Mesenchymal stem cell (in vitro differentiated cells and primary cell): Measurements from ENCODE around the gene AFF4.
"Not testable (repeated sequence)": the region's sequence is repeated elsewhere in the genome, so short reads cannot be mapped to it uniquely, and the experiment has no call there.

ENCODE experiments used
- DNase-seq: peaks from one replicate; pipeline ENCODE4 v3.0.0-alpha.2; 2013
- H2AFZ ChIP-seq: one replicate; pipeline ENCODE4 v1.6.1; 2013; ENCODE audit warnings: low read depth, mild to moderate bottlenecking, control low read depth, inconsistent platforms, low read length, moderate library complexity
- H2AK5ac ChIP-seq: 2 replicates; pipeline ENCODE4 v1.6.1; 2013; ENCODE audit warnings: low read length, moderate library complexity, mild to moderate bottlenecking, inconsistent platforms; ENCODE audit not compliant: severe bottlenecking
- H2BK120ac ChIP-seq: one replicate; pipeline ENCODE4 v1.6.1; 2013; ENCODE audit warnings: low read depth, mild to moderate bottlenecking, inconsistent platforms, low read length, moderate library complexity
- H2BK12ac ChIP-seq, 2 experiments: one replicate each; pipeline ENCODE4 v1.6.1; 2013; ENCODE audit warnings: inconsistent platforms in 2 of 2, low read length in 2 of 2, mild to moderate bottlenecking in 2 of 2, moderate library complexity in 2 of 2, control low read depth in 1 of 2
- H2BK15ac ChIP-seq: one replicate; pipeline ENCODE4 v1.6.1; 2013; ENCODE audit warnings: mild to moderate bottlenecking, low read depth, inconsistent platforms; ENCODE audit not compliant: poor library complexity, severe bottlenecking
- H2BK5ac ChIP-seq: 2 replicates; pipeline ENCODE4 v1.6.1; 2013; ENCODE audit warnings: low read depth, mild to moderate bottlenecking, low read length, control low read depth, inconsistent platforms; ENCODE audit not compliant: poor library complexity, severe bottlenecking
- H3K14ac ChIP-seq, 2 experiments: one replicate each; pipeline ENCODE4 v1.6.1; 2013; ENCODE audit warnings: inconsistent platforms in 2 of 2, low read length in 2 of 2, control low read depth in 1 of 2, mild to moderate bottlenecking in 1 of 2, moderate library complexity in 1 of 2
- H3K18ac ChIP-seq, 2 experiments: one replicate each; pipeline ENCODE4 v1.6.1; 2013; ENCODE audit warnings: inconsistent platforms in 2 of 2, low read length in 2 of 2, control low read depth in 1 of 2, low read depth in 1 of 2, mild to moderate bottlenecking in 1 of 2
- H3K23ac ChIP-seq, 2 experiments: one replicate each; pipeline ENCODE4 v1.6.1; 2013; ENCODE audit warnings: inconsistent platforms in 2 of 2, low read length in 2 of 2, mild to moderate bottlenecking in 2 of 2, moderate library complexity in 2 of 2, control low read depth in 1 of 2
- H3K27ac ChIP-seq: 2 replicates; pipeline ENCODE4 v1.5.1; 2013; ENCODE audit warnings: mild to moderate bottlenecking, moderate library complexity, low read length, control low read depth, inconsistent platforms; ENCODE audit not compliant: poor library complexity, severe bottlenecking
- H3K27me3 ChIP-seq, 2 experiments: 2 replicates each; pipeline versions ENCODE4 v1.6.1 to v1.7.0; 2013; ENCODE audit warnings: low read length in 2 of 2, mild to moderate bottlenecking in 2 of 2, moderate library complexity in 2 of 2, control low read depth in 1 of 2, inconsistent platforms in 1 of 2; ENCODE audit not compliant: control insufficient read depth in 1 of 2, insufficient read depth in 1 of 2
- H3K36me3 ChIP-seq, 2 experiments: 2 replicates each; pipeline versions ENCODE4 v1.6.1 to v1.7.0; 2013; ENCODE audit warnings: low read length in 2 of 2, control low read depth in 1 of 2, inconsistent platforms in 1 of 2, low read depth in 1 of 2, mild to moderate bottlenecking in 1 of 2; ENCODE audit not compliant: insufficient read depth in 2 of 2, control insufficient read depth in 1 of 2
- H3K4ac ChIP-seq, 2 experiments: one replicate each; pipeline ENCODE4 v1.6.1; 2013; ENCODE audit warnings: inconsistent platforms in 2 of 2, low read length in 2 of 2, mild to moderate bottlenecking in 2 of 2, moderate library complexity in 2 of 2, control low read depth in 1 of 2, low read depth in 1 of 2
- H3K4me1 ChIP-seq: 2 replicates; pipeline ENCODE4 v1.6.1; 2013; ENCODE audit warnings: low read depth, low read length, control low read depth; ENCODE audit not compliant: control insufficient read depth, insufficient read depth
- H3K4me2 ChIP-seq: 2 replicates; pipeline ENCODE4 v1.6.1; 2013; ENCODE audit warnings: low read length, mild to moderate bottlenecking, inconsistent platforms; ENCODE audit not compliant: poor library complexity, severe bottlenecking
- H3K4me3 ChIP-seq, 2 experiments: 2 replicates each; pipeline versions ENCODE4 v1.5.1 to v1.7.0; 2013; ENCODE audit warnings: low read length in 2 of 2, mild to moderate bottlenecking in 2 of 2, control low read depth in 1 of 2, low read depth in 1 of 2; ENCODE audit not compliant: insufficient read depth in 1 of 2
- H3K79me1 ChIP-seq: replicated peaks from 2 replicates; pipeline ENCODE4 v1.6.1; 2013; ENCODE audit warnings: mild to moderate bottlenecking, control low read depth, low read length, inconsistent platforms; ENCODE audit not compliant: poor library complexity, severe bottlenecking
- H3K9ac ChIP-seq: 2 replicates; pipeline ENCODE4 v1.7.0; 2013; ENCODE audit warnings: mild to moderate bottlenecking, low read length, moderate library complexity
- H3K9me3 ChIP-seq: 2 replicates; pipeline ENCODE4 v1.7.0; 2013; ENCODE audit warnings: mild to moderate bottlenecking, low read length; ENCODE audit not compliant: control insufficient read depth
- H4K8ac ChIP-seq: one replicate; pipeline ENCODE4 v1.6.1; 2013; ENCODE audit warnings: inconsistent platforms, mild to moderate bottlenecking, low read length, moderate library complexity
- H4K91ac ChIP-seq: one replicate; pipeline ENCODE4 v1.6.1; 2013; ENCODE audit warnings: mild to moderate bottlenecking, low read length, inconsistent platforms
- WGBS: methylation state at CpG from one replicate; pipeline ENCODE4 v1.1.7; 2013; ENCODE audit warnings: mixed read lengths; 5-methylcytosine and 5-hydroxymethylcytosine counted together

Gene AFF4

DNA sequence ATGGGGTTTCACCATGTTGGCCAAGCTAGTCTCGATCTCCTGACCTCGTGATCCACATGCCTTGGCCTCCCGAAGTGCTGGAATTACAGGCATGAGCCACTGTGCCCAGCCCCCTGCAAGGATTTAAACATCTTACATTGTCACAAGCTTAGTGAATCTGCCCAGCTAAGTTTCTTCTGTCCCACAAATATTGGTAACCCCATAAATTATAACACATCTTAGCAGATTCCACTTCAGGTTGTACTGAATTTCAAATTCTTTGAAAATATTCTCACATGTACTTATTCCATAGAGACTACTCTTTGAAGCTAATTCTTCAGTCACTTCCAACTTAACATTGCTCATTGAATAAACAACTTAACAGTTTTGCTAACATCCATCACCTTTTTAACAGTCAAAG is 13.4 kb upstream of the AFF4 start:
- Histone ChIP-seq H3K9ac (no peak overlapping the region), H3K79me1 (no peaks in the 10 kb centered on the region), H3K18ac (no peak overlapping the region), H3K23ac (no peak overlapping the region), H2AFZ (no peak overlapping the region), H2AK5ac (no peak overlapping the region), H3K4me2 (no peak overlapping the region), H4K91ac (no peak overlapping the region), H2BK15ac (no peak overlapping the region), H4K8ac (no peak overlapping the region), H2BK12ac (no peak overlapping the region), H3K4me3 (no peak overlapping the region), H2BK5ac (no peak overlapping the region), H3K27me3 (no peaks in the 10 kb centered on the region), H2BK120ac (no peak overlapping the region), H3K36me3 (no peaks in the 10 kb centered on the region), H3K4me1 (no peaks in the 10 kb centered on the region), H3K4ac (no peak overlapping the region), H3K14ac (no peak overlapping the region), H3K9me3 (no peaks in the 10 kb centered on the region), H3K27ac (no peak overlapping the region)
- WGBS: 97% methylated on average over 3 of the region's 3 CpGs
- DNase-seq: no peak

DNA sequence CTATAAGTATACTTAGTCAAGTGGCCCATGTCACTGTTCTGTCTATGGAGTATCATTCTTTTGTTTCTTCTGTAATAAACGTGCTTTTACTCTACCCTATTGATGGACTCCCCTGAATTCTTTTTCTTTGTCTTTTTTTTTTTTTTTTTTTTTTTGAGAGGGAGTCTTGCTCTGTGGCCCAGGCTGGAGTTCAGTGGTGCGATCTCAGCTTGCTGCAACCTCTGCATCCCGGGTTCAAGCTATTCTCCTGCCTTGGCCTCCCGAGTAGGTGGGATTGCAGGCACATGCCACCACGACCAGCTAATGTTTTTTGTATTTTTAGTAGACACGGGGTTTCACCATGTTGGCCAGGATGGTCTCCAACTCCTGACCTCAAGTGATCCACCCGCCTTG is 9.0 kb upstream of the AFF4 start:
- not testable (repeated sequence) for H3K79me1 ChIP-seq, DNase-seq, H3K4me1 ChIP-seq, H3K36me3 ChIP-seq, H2BK120ac ChIP-seq, H4K8ac ChIP-seq, H2AK5ac ChIP-seq, H3K27ac ChIP-seq, H3K18ac ChIP-seq, H2BK5ac ChIP-seq, H3K4ac ChIP-seq, H2AFZ ChIP-seq, H2BK12ac ChIP-seq, H3K9me3 ChIP-seq, H3K14ac ChIP-seq, H4K91ac ChIP-seq, H3K23ac ChIP-seq, H3K9ac ChIP-seq, H3K4me3 ChIP-seq, H3K27me3 ChIP-seq, H3K4me2 ChIP-seq, H2BK15ac ChIP-seq
- 93% methylated on average over 6 of the region's 7 CpGs for WGBS

DNA sequence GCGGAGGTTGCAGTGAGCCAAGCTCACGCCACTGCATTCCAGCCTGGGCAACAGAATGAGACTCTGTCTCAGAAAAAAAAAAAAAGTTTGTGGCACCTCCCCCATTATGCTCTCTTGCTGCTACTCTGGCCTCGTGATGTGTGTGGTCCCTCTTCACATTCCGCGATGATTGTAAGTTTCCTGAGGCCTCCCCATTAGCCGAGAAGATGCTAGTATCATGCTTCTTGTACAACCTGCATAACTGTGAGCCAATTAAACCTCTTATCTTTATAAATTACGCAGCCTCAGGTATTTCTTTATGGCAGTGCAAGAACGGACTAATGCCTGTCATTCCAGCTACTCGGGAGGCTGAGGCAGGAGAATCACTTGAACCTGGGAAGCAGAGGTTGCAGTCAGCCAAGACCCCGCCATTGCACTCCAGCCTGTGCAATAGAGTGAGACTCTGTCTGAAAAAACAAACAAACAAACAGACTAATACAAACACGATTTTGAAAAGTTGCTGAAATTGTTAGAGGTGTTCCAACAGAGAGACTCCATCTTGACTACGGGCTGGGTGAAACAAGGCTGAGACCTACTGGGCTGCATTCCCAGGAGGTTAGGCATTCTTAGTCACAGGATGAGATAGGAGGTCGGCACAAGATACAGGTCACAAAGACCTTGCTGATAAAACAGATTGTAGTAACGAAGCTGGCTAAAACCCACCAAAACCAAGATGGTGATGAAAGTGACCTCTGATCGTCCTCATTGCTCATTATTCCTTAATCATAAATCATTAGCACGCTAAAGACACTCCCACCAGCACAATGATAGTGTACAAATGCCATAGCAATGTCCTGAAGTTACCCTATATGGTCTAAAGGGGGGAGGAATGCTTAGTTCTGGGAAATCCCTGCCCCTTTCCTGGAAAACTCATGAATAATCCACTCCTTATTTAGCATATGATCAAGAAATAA is 8.3 kb upstream of the AFF4 start:
- H3K27ac ChIP-seq: no peak overlapping the region
- WGBS: 79% methylated on average over 16 of the region's 16 CpGs
- H3K9ac ChIP-seq: no peak overlapping the region
- H3K18ac ChIP-seq: no peak overlapping the region
- no peaks in the 10 kb centered on the region for H3K79me1 ChIP-seq
- no peaks in the 10 kb centered on the region for H3K36me3 ChIP-seq
- no peak overlapping the region for H3K23ac ChIP-seq
- H4K91ac ChIP-seq: no peak overlapping the region
- no peaks in the 10 kb centered on the region for H3K27me3 ChIP-seq
- H3K4me1 ChIP-seq: no peaks in the 10 kb centered on the region
- H4K8ac ChIP-seq: no peak overlapping the region
- no peak overlapping the region for H2BK120ac ChIP-seq
- H2BK5ac ChIP-seq: no peak overlapping the region
- peak; percentile 54 for DNase-seq
- no peak overlapping the region for H3K14ac ChIP-seq
- no peak overlapping the region for H3K4ac ChIP-seq
- no peak overlapping the region for H2AK5ac ChIP-seq
- H3K4me2 ChIP-seq: no peak overlapping the region
- no peak overlapping the region for H2BK15ac ChIP-seq
- no peak overlapping the region for H3K4me3 ChIP-seq
- no peaks in the 10 kb centered on the region for H3K9me3 ChIP-seq
- H2AFZ ChIP-seq: no peak overlapping the region
- no peak overlapping the region for H2BK12ac ChIP-seq

DNA sequence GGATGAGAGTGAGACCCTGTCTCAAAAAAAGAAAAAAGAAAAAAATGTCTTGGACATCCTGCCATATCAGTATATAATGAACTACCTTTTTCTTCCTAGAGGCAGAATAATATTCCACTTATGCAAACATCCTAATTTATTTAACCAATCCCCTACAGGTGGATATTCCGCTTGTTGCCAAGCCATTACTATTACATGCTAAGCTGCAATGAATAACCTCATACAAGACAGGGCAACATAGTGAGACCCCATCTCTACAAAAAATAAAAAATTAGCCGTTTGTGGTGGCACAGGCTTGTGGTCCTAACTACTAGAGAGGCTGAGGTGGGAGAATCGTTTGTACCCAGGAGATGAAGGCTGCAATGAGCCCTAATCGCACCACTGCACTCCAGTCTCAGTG is 1.7 kb upstream of the AFF4 start:
- Histone ChIP-seq H3K4me3 (no peak overlapping the region), H3K4me1 (peaks cover 5% of the 10 kb centered on the region), H3K18ac (no peak overlapping the region), H3K23ac (no peak overlapping the region), H4K8ac (no peak overlapping the region), H3K27ac (no peak overlapping the region), H3K36me3 (no peaks in the 10 kb centered on the region), H2BK15ac (no peak overlapping the region), H2BK120ac (no peak overlapping the region), H2BK5ac (no peak overlapping the region), H4K91ac (no peak overlapping the region), H2AK5ac (no peak overlapping the region), H2AFZ (no peak overlapping the region), H3K4me2 (no peak overlapping the region), H2BK12ac (no peak overlapping the region), H3K4ac (no peak overlapping the region), H3K9ac (no peak overlapping the region), H3K9me3 (no peaks in the 10 kb centered on the region), H3K14ac (no peak overlapping the region), H3K27me3 (no peaks in the 10 kb centered on the region), H3K79me1 (peaks cover 2% of the 10 kb centered on the region)
- DNase-seq: no peak
- 100% methylated on average over 4 of the region's 4 CpGs for WGBS
